ENCODE results near the gene SPOCD1.

DNA sequence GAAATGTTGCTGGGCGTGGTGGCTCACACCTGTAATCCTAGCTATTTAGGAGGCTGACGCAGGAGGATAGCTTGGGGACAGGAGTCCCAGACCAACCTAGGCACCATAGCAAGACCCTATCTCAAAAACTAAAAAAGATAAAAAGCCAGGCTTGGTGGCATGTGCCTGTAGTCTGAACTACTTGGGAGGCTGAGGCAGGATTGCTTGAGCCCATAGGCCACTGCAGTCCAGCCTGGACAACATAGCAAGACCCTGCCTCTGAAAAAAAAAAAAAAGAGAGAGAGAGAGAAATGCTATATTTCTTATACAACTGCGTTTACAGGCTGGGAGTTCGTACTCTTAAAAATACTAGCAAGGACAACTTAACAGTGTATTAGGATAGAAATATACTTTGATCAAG lies 46.2 kb upstream of the SPOCD1 start:
- TF ChIP-seq, protein P1, sequence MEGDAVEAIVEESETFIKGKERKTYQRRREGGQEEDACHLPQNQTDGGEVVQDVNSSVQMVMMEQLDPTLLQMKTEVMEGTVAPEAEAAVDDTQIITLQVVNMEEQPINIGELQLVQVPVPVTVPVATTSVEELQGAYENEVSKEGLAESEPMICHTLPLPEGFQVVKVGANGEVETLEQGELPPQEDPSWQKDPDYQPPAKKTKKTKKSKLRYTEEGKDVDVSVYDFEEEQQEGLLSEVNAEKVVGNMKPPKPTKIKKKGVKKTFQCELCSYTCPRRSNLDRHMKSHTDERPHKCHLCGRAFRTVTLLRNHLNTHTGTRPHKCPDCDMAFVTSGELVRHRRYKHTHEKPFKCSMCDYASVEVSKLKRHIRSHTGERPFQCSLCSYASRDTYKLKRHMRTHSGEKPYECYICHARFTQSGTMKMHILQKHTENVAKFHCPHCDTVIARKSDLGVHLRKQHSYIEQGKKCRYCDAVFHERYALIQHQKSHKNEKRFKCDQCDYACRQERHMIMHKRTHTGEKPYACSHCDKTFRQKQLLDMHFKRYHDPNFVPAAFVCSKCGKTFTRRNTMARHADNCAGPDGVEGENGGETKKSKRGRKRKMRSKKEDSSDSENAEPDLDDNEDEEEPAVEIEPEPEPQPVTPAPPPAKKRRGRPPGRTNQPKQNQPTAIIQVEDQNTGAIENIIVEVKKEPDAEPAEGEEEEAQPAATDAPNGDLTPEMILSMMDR (conservative IDR thresholded peaks at IDR 0.05; ENCODE audit: low read depth, low read length), result no peak
- no peak for TF ChIP-seq RAD21 (IDR thresholded peaks at IDR 0.05; ENCODE audit: low read length)
- no peak for TF ChIP-seq MXI1 (IDR thresholded peaks at IDR 0.05; ENCODE audit: borderline replicate concordance, low read depth, low read length)
- TF ChIP-seq POLR2A (IDR thresholded peaks at IDR 0.05; ENCODE audit: low read depth, low read length), result no peak
